PC-9 (cell line): ENCODE measurements around the gene MAD2L2. TPM values are rescaled to one million over a fixed set of nuclear protein-coding genes. Genes with fewer than 3 reads are reported as not detected.

ENCODE experiments used
- BruUV-seq: library from RNA; stranded (reverse); fragments of 400-500 nt; replicated peaks from 2 replicates; lab custom pipeline; 2021; lab: Mats Ljungman, UMichigan
- CTCF ChIA-PET: fragments of 300-600 bp; sonication (Branson Sonifier 250); formaldehyde crosslinking; loops from one replicate; lab custom pipeline; 2022; ENCODE audit warnings: antibody characterized with exemption; lab: Charles Lee
- POLR2A ChIA-PET: fragments of 300-600 bp; sonication (Branson Sonifier 250); formaldehyde crosslinking; loops from one replicate; lab custom pipeline; 2022; ENCODE audit warnings: antibody characterized with exemption; ENCODE audit not compliant: unreplicated experiment; lab: Charles Lee
- DNase-seq, 2 experiments: peaks; one replicate each; pipeline versions ENCODE4 v3.0.0 to v3.0.0-alpha.2; 2015 to 2022; ENCODE audit warnings: mixed read lengths in 1 of 2
- H2AFZ ChIP-seq: fragments of 200-600 bp; sonication (generic); 2 replicates; pipeline ENCODE4 v1.8.1; 2017; ENCODE audit warnings: antibody characterized with exemption
- H3F3A ChIP-seq: fragments of 200-600 bp; sonication (generic); 2 replicates; pipeline ENCODE4 v1.8.1; 2017; ENCODE audit warnings: antibody characterized with exemption, mild to moderate bottlenecking, low read depth; ENCODE audit not compliant: insufficient read depth
- H3K27ac ChIP-seq: fragments of 200-600 bp; sonication (generic); 2 replicates; pipeline ENCODE4 v1.6.1; 2016; ENCODE audit warnings: mixed run types
- H3K27me3 ChIP-seq: fragments of 200-600 bp; sonication (generic); 2 replicates; pipeline ENCODE4 v1.6.1; 2016; ENCODE audit warnings: low read depth, mixed run types; ENCODE audit not compliant: insufficient read depth
- H3K36me3 ChIP-seq: fragments of 200-600 bp; sonication (generic); 2 replicates; pipeline ENCODE4 v1.6.1; 2016; ENCODE audit warnings: low read depth, mixed run types
- H3K4me1 ChIP-seq: fragments of 200-600 bp; sonication (generic); replicated peaks from 2 replicates; pipeline ENCODE4 v1.6.1; 2016; ENCODE audit warnings: mixed run types; ENCODE audit not compliant: insufficient read depth
- H3K4me2 ChIP-seq: fragments of 200-600 bp; sonication (generic); 2 replicates; pipeline ENCODE4 v1.6.1; 2017; ENCODE audit warnings: mixed run types
- H3K4me3 ChIP-seq: fragments of 200-600 bp; sonication (generic); 2 replicates; pipeline ENCODE4 v1.6.1; 2016; ENCODE audit warnings: mixed run types
- H3K79me2 ChIP-seq: fragments of 200-600 bp; sonication (generic); 2 replicates; pipeline ENCODE4 v1.6.1; 2017; ENCODE audit warnings: low read depth, mixed run types
- H3K9me2 ChIP-seq: fragments of 200-600 bp; sonication (generic); 2 replicates; pipeline ENCODE4 v1.8.1; 2017; ENCODE audit warnings: mild to moderate bottlenecking; ENCODE audit not compliant: insufficient read depth
- H3K9me3 ChIP-seq: fragments of 200-600 bp; sonication (generic); 2 replicates; pipeline ENCODE4 v1.8.1; 2016; ENCODE audit warnings: low read depth; ENCODE audit not compliant: insufficient read depth
- H4K20me1 ChIP-seq: fragments of 200-600 bp; sonication (generic); 2 replicates; pipeline ENCODE4 v1.8.1; 2017; ENCODE audit not compliant: insufficient read depth
- EZH2 ChIP-seq: fragments of 200-600 bp; sonication (generic); IDR thresholded peaks from 2 replicates; pipeline ENCODE4 v1.8.0; 2017; ENCODE audit warnings: antibody characterized with exemption, low read depth
- intact Hi-C: fragments of 100-400 bp; cut with micrococcal nuclease; formaldehyde crosslinking; loops from one replicate; pipeline ENCODE4 v1.10.0; 2022; ENCODE audit not compliant: unreplicated experiment
- total RNA-seq: library from RNA; stranded (reverse); gene quantifications from 2 replicates; pipeline ENCODE4 v1.2.3, GENCODE V29; 2021
- TF ChIP-seq, protein P1 (sequence below): fragments of 200-600 bp; sonication (generic); conservative IDR thresholded peaks from 2 replicates; pipeline ENCODE4 v1.6.1; 2017; ENCODE audit warnings: mixed run types, antibody characterized with exemption, mild to moderate bottlenecking, moderate library complexity

MAD2L2 gene
- total RNA-seq, 1 experiment from 2014 or later, result 52.9 TPM

DNA sequence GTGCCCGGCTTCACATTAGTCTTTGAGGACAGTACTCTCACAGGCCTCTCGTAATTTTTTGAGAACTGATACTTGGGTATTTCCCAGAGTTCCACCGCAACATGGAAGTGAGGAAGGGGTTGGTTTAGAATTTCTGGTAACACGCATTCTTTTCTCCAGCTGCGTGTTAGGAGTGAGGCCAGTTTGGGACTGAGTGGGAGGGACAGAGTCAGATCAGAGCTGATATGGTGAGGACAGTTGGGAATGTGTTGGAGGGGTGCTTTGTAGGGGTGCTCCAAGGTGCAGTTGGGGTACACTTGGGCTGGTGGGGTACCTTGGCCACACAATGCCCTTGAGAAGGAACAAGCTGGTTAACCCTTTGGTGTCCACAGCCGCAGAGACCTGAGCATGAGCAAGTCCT, 10.2 kb downstream of the MAD2L2 start:
- intact Hi-C loops, result no loop called here
- TF ChIP-seq, protein P1, sequence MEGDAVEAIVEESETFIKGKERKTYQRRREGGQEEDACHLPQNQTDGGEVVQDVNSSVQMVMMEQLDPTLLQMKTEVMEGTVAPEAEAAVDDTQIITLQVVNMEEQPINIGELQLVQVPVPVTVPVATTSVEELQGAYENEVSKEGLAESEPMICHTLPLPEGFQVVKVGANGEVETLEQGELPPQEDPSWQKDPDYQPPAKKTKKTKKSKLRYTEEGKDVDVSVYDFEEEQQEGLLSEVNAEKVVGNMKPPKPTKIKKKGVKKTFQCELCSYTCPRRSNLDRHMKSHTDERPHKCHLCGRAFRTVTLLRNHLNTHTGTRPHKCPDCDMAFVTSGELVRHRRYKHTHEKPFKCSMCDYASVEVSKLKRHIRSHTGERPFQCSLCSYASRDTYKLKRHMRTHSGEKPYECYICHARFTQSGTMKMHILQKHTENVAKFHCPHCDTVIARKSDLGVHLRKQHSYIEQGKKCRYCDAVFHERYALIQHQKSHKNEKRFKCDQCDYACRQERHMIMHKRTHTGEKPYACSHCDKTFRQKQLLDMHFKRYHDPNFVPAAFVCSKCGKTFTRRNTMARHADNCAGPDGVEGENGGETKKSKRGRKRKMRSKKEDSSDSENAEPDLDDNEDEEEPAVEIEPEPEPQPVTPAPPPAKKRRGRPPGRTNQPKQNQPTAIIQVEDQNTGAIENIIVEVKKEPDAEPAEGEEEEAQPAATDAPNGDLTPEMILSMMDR, result no peak
- TF ChIP-seq EZH2, result no peak
- POLR2A ChIA-PET, result no interaction called here
- H2AFZ ChIP-seq, result no peak overlapping the region
- no peaks in the 10 kb centered on the region for H3F3A ChIP-seq
- no peaks in the 10 kb centered on the region for H3K27me3 ChIP-seq
- CTCF ChIA-PET, result no interaction called here
- no peak overlapping the region for H3K27ac ChIP-seq
- H3K4me2 ChIP-seq, result no peak overlapping the region
- H3K4me3 ChIP-seq, result no peak overlapping the region
- no peaks in the 10 kb centered on the region for H3K79me2 ChIP-seq
- H4K20me1 ChIP-seq, result no peaks in the 10 kb centered on the region
- no peaks in the 10 kb centered on the region for H3K36me3 ChIP-seq
- no peaks in the 10 kb centered on the region for H3K4me1 ChIP-seq
- no peaks in the 10 kb centered on the region for H3K9me2 ChIP-seq
- DNase-seq, result no peak
- H3K9me3 ChIP-seq, result no peaks in the 10 kb centered on the region
- no TSS peak for BruUV-seq

DNA sequence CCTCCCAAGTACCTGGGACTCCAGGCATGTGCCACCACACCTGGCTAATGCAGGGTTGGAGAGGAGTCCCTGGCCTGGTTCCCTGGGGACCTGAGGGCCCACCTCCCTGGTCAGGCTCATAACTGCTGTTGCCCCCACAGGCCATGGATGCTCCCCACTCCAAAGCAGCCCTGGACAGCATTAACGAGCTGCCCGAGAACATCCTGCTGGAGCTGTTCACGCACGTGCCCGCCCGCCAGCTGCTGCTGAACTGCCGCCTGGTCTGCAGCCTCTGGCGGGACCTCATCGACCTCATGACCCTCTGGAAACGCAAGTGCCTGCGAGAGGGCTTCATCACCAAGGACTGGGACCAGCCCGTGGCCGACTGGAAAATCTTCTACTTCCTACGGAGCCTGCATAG, 12.4 kb downstream of the MAD2L2 start:
- Histone ChIP-seq H4K20me1 (no peaks in the 10 kb centered on the region), H3F3A (no peaks in the 10 kb centered on the region), H3K27ac (no peak overlapping the region), H2AFZ (no peak overlapping the region), H3K27me3 (no peaks in the 10 kb centered on the region), H3K4me1 (no peaks in the 10 kb centered on the region), H3K9me3 (no peaks in the 10 kb centered on the region), H3K4me3 (no peak overlapping the region), H3K79me2 (no peaks in the 10 kb centered on the region), H3K4me2 (no peak overlapping the region), H3K36me3 (no peaks in the 10 kb centered on the region), H3K9me2 (no peaks in the 10 kb centered on the region)
- intact Hi-C loops, result loop anchor here (5.0 kb wide), 1 partner anchor 39 kb away; no protein-coding TSS in a partner anchor
- POLR2A ChIA-PET, result no interaction called here
- no peak for DNase-seq
- TF ChIP-seq EZH2, result no peak
- TF ChIP-seq, protein P1, result no peak
- BruUV-seq, result no TSS peak
- CTCF ChIA-PET, result no interaction called here

DNA sequence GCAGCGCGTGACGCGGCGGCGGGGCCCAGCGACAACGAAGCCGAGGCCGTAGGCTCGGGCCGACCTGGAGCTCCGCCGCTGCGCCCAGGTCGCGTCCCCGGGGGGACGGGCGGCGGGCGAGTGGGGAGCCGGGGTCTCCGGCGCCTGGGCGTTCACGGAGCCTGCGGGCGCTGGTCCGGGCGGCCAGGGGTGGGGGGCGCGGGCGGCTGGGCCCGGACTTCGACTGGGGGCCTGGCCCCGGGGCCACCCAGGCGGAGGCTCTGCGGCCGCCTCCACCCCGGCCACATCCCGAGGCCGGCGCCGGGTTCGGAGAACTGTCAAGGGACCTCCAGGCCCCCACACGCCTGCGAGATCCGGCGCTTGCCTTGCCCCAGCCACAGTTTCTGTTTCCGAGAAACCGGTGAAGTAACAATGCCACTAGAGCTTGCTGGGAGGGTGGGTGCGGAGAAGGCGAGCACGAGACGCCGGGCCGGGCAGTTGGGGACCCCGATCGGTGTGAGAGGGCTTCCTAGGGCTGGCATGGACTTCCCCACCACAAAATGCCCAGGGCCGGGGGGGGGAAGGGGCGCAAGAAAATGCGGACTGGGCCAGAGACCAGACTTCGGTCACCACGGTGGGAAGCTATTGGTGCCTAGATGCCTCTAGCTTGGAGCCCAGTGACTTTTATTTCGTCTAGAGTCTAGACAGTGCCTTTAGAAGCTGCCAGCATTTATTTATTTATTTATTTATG, 16.4 kb downstream of the MAD2L2 start:
- Histone ChIP-seq H3K9me3 (no peaks in the 10 kb centered on the region), H3K9me2 (no peaks in the 10 kb centered on the region), H4K20me1 (no peaks in the 10 kb centered on the region), H3K79me2 (no peaks in the 10 kb centered on the region), H3K4me1 (no peaks in the 10 kb centered on the region), H3K27me3 (no peaks in the 10 kb centered on the region), H3K27ac (no peak overlapping the region), H3K36me3 (no peaks in the 10 kb centered on the region), H3K4me2 (peak overlapping the region; percentile 56; the same call in 1 of the 2 replicates), H3K4me3 (peak overlapping the region; percentile 26; the same call in 1 of the 2 replicates), H2AFZ (no peak overlapping the region), H3F3A (no peaks in the 10 kb centered on the region)
- no TSS peak for BruUV-seq
- TF ChIP-seq, protein P1, result no peak
- no peak for TF ChIP-seq EZH2
- ChIA-PET POLR2A (interaction anchor here (0.6 kb wide), 2 partner anchors 402 to 603 kb away, joined by 4 to 5 read pairs; partner anchors contain the start of gene MTOR), CTCF (interaction anchor here (0.5 to 2.0 kb wide), 5 partner anchors 11 to 343 kb away, joined by 3 to 16 read pairs (median 4); partner anchors contain the start of gene FBXO2)
- DNase-seq, result no peak
- intact Hi-C loops, result loop anchor here (5.0 kb wide), 2 partner anchors 43 to 143 kb away; partner anchors contain the start of genes CLCN6 and MTHFR
